Body of pancreas (tissue), 4 donors: ENCODE measurements around the gene SAMD8. TPM values are rescaled to one million over a fixed set of nuclear protein-coding genes. Genes with fewer than 3 reads are reported as not detected.
"Not testable (repeated sequence)": the region's sequence is repeated elsewhere in the genome, so short reads cannot be mapped to it uniquely, and the experiment has no call there.

ENCODE experiments used
- ATAC-seq: fragments of 150-250 bp; one replicate; pipeline ENCODE4 v1.9.1; 2016
- DNase-seq, 4 donors: peaks; one replicate each; pipeline ENCODE4 v3.0.0-alpha.2; 2019
- H3K27ac ChIP-seq, 4 donors: fragments of 200-600 bp; sonication (generic); 1 replicate in 3 of 4; 2 replicates in 1 of 4; pipeline versions ENCODE4 v1.5.1 to v1.6.1; 2016 to 2019; ENCODE audit warnings: mild to moderate bottlenecking in 1 of 4, mixed read lengths in 1 of 4, moderate library complexity in 1 of 4
- H3K27me3 ChIP-seq, 2 donors: fragments of 200-600 bp; sonication (generic); one replicate each; pipeline ENCODE4 v1.6.0; 2016; ENCODE audit warnings: mild to moderate bottlenecking in 1 of 2
- H3K36me3 ChIP-seq, 2 donors: fragments of 200-600 bp; sonication (generic); replicated peaks in 1 of 2; 2 replicates each; pipeline ENCODE4 v1.5.1; 2016; ENCODE audit warnings: low read depth in 2 of 2; ENCODE audit not compliant: insufficient read depth in 1 of 2
- H3K4me1 ChIP-seq: fragments of 200-600 bp; sonication (generic); one replicate; pipeline ENCODE4 v1.6.0; 2016
- H3K4me3 ChIP-seq, 2 donors: fragments of 200-600 bp; sonication (generic); 1 replicate in 1 of 2; 2 replicates in 1 of 2; pipeline ENCODE4 v1.5.1; 2016 to 2019
- H3K9me3 ChIP-seq, 3 donors: fragments of 200-600 bp; sonication (generic); 1 replicate in 2 of 3; 2 replicates in 1 of 3; pipeline ENCODE4 v1.5.1; 2016
- CTCF ChIP-seq, 7 experiments: fragments of 450-650 bp in 4 of 7; fragments of 200-600 bp in 3 of 7; sonication (generic) in 3 of 7; IDR thresholded peaks; one replicate each; pipeline ENCODE4 v1.5.1; 2016 to 2019; ENCODE audit warnings: antibody characterized with exemption in 7 of 7
- POLR2A ChIP-seq, 3 donors: fragments of 450-650 bp; IDR thresholded peaks; one replicate each; pipeline ENCODE4 v1.6.1; 2016; ENCODE audit warnings: antibody characterized with exemption in 3 of 3, mild to moderate bottlenecking in 2 of 3
- WGBS, 2 donors: methylation state at CpG; one replicate each; pipeline ENCODE4 v1.1.5; 2017; 5-methylcytosine and 5-hydroxymethylcytosine counted together
- intact Hi-C: fragments of 100-400 bp; cut with DNase I; formaldehyde crosslinking; loops from one replicate; pipeline ENCODE4 v1.15.1; 2023
- total RNA-seq, 2 donors: library from RNA; depleted of rRNA; stranded (reverse); fragments of >200 nt; gene quantifications; one replicate each; pipeline ENCODE4 v1.1.0, GENCODE V29; 2016

The SAMD8 gene
- total RNA-seq, 2 donors from 2014 or later = 16.1 to 18.5 TPM

GRCh38 chr10:75115137-75115536, 3.7 kb downstream of the SAMD8 start:
- DNase-seq = no peak
- Histone ChIP-seq H3K4me1 (peaks cover 24% of the 10 kb centered on the region), H3K9me3 (no peaks in the 10 kb centered on the region), H3K36me3 (no peaks in the 10 kb centered on the region), H3K4me3 (no peak overlapping the region), H3K27ac (no peak overlapping the region), H3K27me3 (no peaks in the 10 kb centered on the region)
- TF ChIP-seq CTCF (IDR thresholded peaks at IDR 0.05) (no peak), POLR2A (IDR thresholded peaks at IDR 0.05) (no peak)
- WGBS, 2 donors = 47 to 55% methylated on average over 2 of the region's 2 CpGs
- no peak for ATAC-seq
- intact Hi-C loops = no loop called here

DNA sequence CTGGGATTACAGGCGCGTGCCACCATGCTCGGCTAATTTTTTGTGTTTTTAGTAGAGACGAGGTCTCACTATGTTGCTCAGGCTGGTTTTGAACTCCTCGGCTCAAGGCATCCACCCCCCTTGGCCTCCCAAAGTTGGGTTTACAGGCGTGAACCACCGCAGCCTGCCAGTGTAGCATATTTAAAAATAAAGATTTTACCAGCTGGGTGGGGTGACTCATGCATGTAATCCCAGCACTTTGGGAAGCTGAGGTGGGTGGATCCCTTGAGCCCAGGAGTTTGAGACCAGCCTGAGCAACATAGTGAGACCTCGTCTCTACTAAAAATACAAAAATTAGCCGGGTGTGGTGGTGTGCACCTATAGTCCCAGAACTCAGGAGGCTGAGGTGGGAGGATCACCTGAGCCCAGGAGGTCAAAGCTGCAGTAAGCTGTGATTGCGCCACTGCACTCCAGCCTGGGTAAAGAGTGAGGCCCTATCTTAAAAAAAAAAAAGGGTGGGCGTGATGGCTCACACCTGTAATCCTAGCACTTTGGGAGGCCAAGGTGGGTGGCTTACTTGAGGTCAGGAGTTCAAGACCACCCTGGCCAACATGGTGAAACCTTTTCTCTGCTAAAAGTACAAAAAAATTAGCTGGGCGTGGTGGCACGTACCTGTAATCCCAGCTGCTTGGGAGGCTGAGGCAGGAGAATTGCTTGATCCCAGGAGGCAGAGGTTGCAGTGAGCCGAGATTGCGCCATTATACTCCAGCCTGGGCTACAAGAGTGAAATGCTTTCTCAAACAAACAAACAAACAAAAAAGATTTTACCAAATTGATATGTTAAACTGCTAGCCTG, 5.7 kb downstream of the SAMD8 start:
- H3K9me3 ChIP-seq, intact Hi-C loops, H3K27me3 ChIP-seq, H3K4me3 ChIP-seq, DNase-seq, ATAC-seq, H3K27ac ChIP-seq, H3K36me3 ChIP-seq: not testable (repeated sequence)
- H3K4me1 ChIP-seq = peaks cover 19% of the 10 kb centered on the region
- WGBS, 2 donors = 93 to 95% methylated on average over 13 to 14 of the region's 15 CpGs

- 88 to 90% methylated on average over 3 of the region's 3 CpGs for WGBS, 2 donors
- H3K4me1 ChIP-seq = peaks cover 12% of the 10 kb centered on the region
- ATAC-seq = no peak
These were observed 6.5 kb downstream of the SAMD8 start for GRCh38 chr10:75117995-75118394.

DNA sequence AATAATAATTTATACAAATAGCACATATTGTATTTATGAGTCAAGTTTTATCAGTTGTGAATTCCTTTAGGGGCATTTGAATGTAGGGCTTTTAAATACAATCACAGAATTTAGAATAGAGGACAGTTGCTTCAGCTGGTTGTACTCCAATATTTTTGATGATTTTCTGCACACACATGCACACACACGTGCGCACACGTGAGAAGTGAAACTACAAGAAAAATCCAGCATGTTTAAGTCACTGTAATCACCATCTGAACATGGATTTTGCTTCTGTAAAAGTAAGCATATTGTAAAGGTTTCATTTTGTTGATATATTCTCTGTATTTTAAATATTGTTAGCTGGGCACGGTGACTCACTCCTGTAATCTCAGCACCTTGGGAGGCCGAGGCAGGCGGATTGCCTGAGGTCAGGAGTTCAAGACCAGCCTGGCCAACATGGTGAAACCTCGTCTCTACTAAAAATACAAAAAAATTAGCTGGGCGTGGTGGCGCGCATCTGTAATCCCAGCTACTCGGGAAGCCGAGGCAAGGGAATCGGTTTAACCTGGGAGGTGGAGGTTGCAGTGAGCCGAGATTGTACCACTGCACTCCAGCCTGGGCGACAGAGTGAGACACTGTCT, 8.1 kb downstream of the SAMD8 start:
- H3K4me1 ChIP-seq, H3K4me3 ChIP-seq, H3K9me3 ChIP-seq, H3K27ac ChIP-seq, H3K36me3 ChIP-seq, intact Hi-C loops, ATAC-seq, H3K27me3 ChIP-seq, DNase-seq: not testable (repeated sequence)
- WGBS, 2 donors = 91 to 92% methylated on average over 15 of the region's 15 CpGs

More at GRCh38 chr10:75117995-75118394, 6.5 kb downstream of the SAMD8 start:
- intact Hi-C loops = no loop called here
- Histone ChIP-seq H3K4me3 (no peak overlapping the region), H3K9me3 (no peaks in the 10 kb centered on the region), H3K27me3 (no peaks in the 10 kb centered on the region), H3K36me3 (no peaks in the 10 kb centered on the region), H3K27ac (no peak overlapping the region)
- TF ChIP-seq POLR2A (IDR thresholded peaks at IDR 0.05) (no peak), CTCF (IDR thresholded peaks at IDR 0.05) (no peak)
- DNase-seq = no peak

GRCh38 chr10:75121322-75121721, 9.9 kb downstream of the SAMD8 start:
- no peak for ATAC-seq
- WGBS, 2 donors = 0 to 10% methylated on average over 1 of the region's 1 CpG

More at GRCh38 chr10:75121322-75121721, 9.9 kb downstream of the SAMD8 start:
- Histone ChIP-seq H3K36me3 (no peaks in the 10 kb centered on the region), H3K27ac (no peak overlapping the region), H3K4me3 (no peak overlapping the region), H3K27me3 (no peaks in the 10 kb centered on the region), H3K9me3 (no peaks in the 10 kb centered on the region), H3K4me1 (no peaks in the 10 kb centered on the region)
- no peak for DNase-seq
- intact Hi-C loops = no loop called here
- TF ChIP-seq CTCF (IDR thresholded peaks at IDR 0.05) (no peak), POLR2A (IDR thresholded peaks at IDR 0.05) (no peak)
